Hepatocyte (in vitro differentiated cells): ENCODE measurements around the gene PAM. TPM values are rescaled to one million over a fixed set of nuclear protein-coding genes. Genes with fewer than 3 reads are reported as not detected.

Experiments
- DNase-seq: peaks from one replicate; pipeline ENCODE4 v3.0.0-alpha.2; 2016; ENCODE audit warnings: low spot score
- H2AFZ ChIP-seq: fragments of 200-600 bp; sonication (generic); 2 replicates; pipeline ENCODE4 v1.6.0; 2016; ENCODE audit warnings: antibody characterized with exemption, mild to moderate bottlenecking
- H3K27ac ChIP-seq: fragments of 200-600 bp; sonication (generic); 2 replicates; pipeline ENCODE4 v1.5.1; 2016; ENCODE audit warnings: mild to moderate bottlenecking
- H3K27me3 ChIP-seq: fragments of 200-600 bp; sonication (generic); 2 replicates; pipeline ENCODE4 v1.6.1; 2016
- H3K36me3 ChIP-seq: fragments of 200-600 bp; sonication (generic); replicated peaks from 2 replicates; pipeline ENCODE4 v1.5.1; 2016; ENCODE audit warnings: low read depth; ENCODE audit not compliant: insufficient read depth
- H3K4me1 ChIP-seq: fragments of 200-600 bp; sonication (generic); 2 replicates; pipeline ENCODE4 v1.5.1; 2016; ENCODE audit warnings: mild to moderate bottlenecking, moderate library complexity; ENCODE audit not compliant: insufficient read depth
- H3K4me2 ChIP-seq: fragments of 200-600 bp; sonication (generic); 2 replicates; pipeline ENCODE4 v1.6.0; 2016
- H3K4me3 ChIP-seq: fragments of 200-600 bp; sonication (generic); 2 replicates; pipeline ENCODE4 v1.5.1; 2016; ENCODE audit warnings: mild to moderate bottlenecking
- H3K79me2 ChIP-seq: fragments of 200-600 bp; sonication (generic); 2 replicates; pipeline ENCODE4 v1.6.0; 2017; ENCODE audit warnings: mild to moderate bottlenecking
- H3K9me2 ChIP-seq: fragments of 200-600 bp; sonication (generic); replicated peaks from 2 replicates; pipeline ENCODE4 v1.6.0; 2017; ENCODE audit warnings: mild to moderate bottlenecking; ENCODE audit not compliant: insufficient read depth
- H3K9me3 ChIP-seq: fragments of 200-600 bp; sonication (generic); 2 replicates; pipeline ENCODE4 v1.5.1; 2016; ENCODE audit warnings: low read depth, mild to moderate bottlenecking
- H4K20me1 ChIP-seq: fragments of 200-600 bp; sonication (generic); 2 replicates; pipeline ENCODE4 v1.6.0; 2016; ENCODE audit warnings: mild to moderate bottlenecking; ENCODE audit not compliant: insufficient read depth, poor library complexity, severe bottlenecking
- EZH2 ChIP-seq: fragments of 200-600 bp; sonication (generic); IDR thresholded peaks from 2 replicates; pipeline ENCODE4 v1.6.1; 2016; ENCODE audit warnings: antibody characterized with exemption, mild to moderate bottlenecking, borderline replicate concordance
- EZH2phosphoT487 ChIP-seq: fragments of 200-600 bp; sonication (generic); IDR thresholded peaks from one replicate; pipeline ENCODE4 v1.6.1; 2018; ENCODE audit warnings: antibody characterized with exemption, mild to moderate bottlenecking, low read depth, moderate library complexity; ENCODE audit not compliant: unreplicated experiment, severe bottlenecking
- WGBS: methylation state at CpG from one replicate; pipeline ENCODE4 v1.1.6; 2016; ENCODE audit warnings: low lambda C conversion rate; ENCODE audit errors: missing lambda C conversion rate; 5-methylcytosine and 5-hydroxymethylcytosine counted together
- polyA plus RNA-seq: library from polyadenylated mRNA; unstranded; fragments of >200 nt; fragmentation: Nextera tagmentation; extraction: Ambion mirVana; gene quantifications from 2 replicates; pipeline ENCODE4 v1.2.1, GENCODE V29; 2016
- total RNA-seq: library from RNA; depleted of rRNA; stranded (reverse); fragments of >200 nt; gene quantifications from 2 replicates; pipeline ENCODE4 v1.2.3, GENCODE V29; 2014
- TF ChIP-seq, protein P1 (sequence below): fragments of 200-600 bp; sonication (generic); IDR thresholded peaks from 2 replicates; pipeline ENCODE4 v1.5.1; 2016; ENCODE audit warnings: antibody characterized with exemption, mild to moderate bottlenecking; ENCODE audit not compliant: poor library complexity

The PAM gene
- total and polyA plus RNA-seq, 2 experiments from 2014 or later, result 118 to 158 TPM

DNA sequence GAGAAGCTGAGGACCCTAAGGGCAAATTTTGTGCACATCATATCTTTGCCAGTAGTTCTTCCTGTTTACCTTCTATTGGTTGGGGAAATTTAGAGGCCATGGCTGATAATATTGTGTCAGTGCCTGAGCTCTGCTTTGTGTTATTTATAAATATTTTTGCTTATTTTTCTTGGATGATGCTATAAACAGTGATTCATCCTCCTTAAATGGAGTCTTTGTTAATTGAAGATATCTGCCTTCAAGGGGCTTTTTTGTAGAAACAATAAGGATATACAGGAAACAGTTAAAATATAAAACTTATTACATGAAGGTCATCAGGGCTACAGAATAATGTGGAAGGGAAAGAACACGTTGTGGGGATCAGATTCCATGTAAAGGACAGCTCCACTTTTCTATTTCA, 78.0 kb downstream of the PAM start:
- WGBS, result 61% methylated on average over 1 of the region's 1 CpG
- H4K20me1 ChIP-seq, result no peaks in the 10 kb centered on the region
- no peak overlapping the region for H3K27ac ChIP-seq

DNA sequence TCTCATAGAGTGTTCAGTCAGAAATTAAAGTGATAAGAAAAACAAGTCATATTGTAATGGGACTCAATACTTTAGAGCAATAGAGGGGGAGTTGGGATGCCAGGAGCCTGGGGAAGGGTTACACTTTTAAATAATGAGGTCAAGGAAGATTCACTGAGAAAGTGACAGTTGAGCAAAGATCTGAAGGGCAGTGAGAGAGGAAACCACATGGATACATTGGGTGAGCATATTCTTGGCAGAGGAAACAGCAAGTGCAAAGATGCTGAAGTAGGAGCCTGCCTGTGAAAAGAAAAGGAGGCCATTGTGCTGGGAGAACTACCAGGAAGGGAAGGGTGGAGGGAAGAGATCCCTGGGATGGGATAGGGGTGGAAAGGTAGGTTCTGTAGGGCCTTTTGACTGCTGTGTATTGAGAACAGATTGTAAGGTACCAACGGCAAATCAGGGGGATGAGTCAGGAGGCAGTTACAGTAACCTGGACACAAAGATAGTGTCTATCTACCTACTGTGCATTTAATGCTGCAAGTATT, 79.4 kb downstream of the PAM start:
- Histone ChIP-seq H3K9me2 (no peaks in the 10 kb centered on the region), H3K9me3 (no peaks in the 10 kb centered on the region), H3K27me3 (no peaks in the 10 kb centered on the region), H2AFZ (no peak overlapping the region), H3K4me1 (no peaks in the 10 kb centered on the region), H3K79me2 (no peaks in the 10 kb centered on the region), H3K4me2 (no peak overlapping the region), H4K20me1 (no peaks in the 10 kb centered on the region), H3K4me3 (no peak overlapping the region), H3K36me3 (no peaks in the 10 kb centered on the region), H3K27ac (no peak overlapping the region)
- WGBS, result 94% methylated on average over 1 of the region's 1 CpG
- DNase-seq, result no peak
- TF ChIP-seq EZH2, result no peak
- no peak for TF ChIP-seq EZH2phosphoT487
- TF ChIP-seq, protein P1, sequence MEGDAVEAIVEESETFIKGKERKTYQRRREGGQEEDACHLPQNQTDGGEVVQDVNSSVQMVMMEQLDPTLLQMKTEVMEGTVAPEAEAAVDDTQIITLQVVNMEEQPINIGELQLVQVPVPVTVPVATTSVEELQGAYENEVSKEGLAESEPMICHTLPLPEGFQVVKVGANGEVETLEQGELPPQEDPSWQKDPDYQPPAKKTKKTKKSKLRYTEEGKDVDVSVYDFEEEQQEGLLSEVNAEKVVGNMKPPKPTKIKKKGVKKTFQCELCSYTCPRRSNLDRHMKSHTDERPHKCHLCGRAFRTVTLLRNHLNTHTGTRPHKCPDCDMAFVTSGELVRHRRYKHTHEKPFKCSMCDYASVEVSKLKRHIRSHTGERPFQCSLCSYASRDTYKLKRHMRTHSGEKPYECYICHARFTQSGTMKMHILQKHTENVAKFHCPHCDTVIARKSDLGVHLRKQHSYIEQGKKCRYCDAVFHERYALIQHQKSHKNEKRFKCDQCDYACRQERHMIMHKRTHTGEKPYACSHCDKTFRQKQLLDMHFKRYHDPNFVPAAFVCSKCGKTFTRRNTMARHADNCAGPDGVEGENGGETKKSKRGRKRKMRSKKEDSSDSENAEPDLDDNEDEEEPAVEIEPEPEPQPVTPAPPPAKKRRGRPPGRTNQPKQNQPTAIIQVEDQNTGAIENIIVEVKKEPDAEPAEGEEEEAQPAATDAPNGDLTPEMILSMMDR, result no peak

More for the DNA sequence above, 78.0 kb downstream of the PAM start:
- no peak overlapping the region for H2AFZ ChIP-seq
- TF ChIP-seq EZH2, result no peak
- TF ChIP-seq, protein P1, result no peak
- H3K9me3 ChIP-seq, result no peaks in the 10 kb centered on the region
- no peaks in the 10 kb centered on the region for H3K79me2 ChIP-seq
- no peak overlapping the region for H3K4me3 ChIP-seq
- no peaks in the 10 kb centered on the region for H3K27me3 ChIP-seq
- no peak for DNase-seq
- no peaks in the 10 kb centered on the region for H3K4me1 ChIP-seq
- H3K36me3 ChIP-seq, result no peaks in the 10 kb centered on the region
- H3K4me2 ChIP-seq, result no peak overlapping the region
- H3K9me2 ChIP-seq, result no peaks in the 10 kb centered on the region

GRCh38 chr5:102835717-102836116, 80.6 kb downstream of the PAM start:
- Histone ChIP-seq H4K20me1 (no peaks in the 10 kb centered on the region), H3K4me2 (no peak overlapping the region), H3K9me3 (no peaks in the 10 kb centered on the region), H3K4me1 (no peaks in the 10 kb centered on the region), H3K9me2 (no peaks in the 10 kb centered on the region), H3K27me3 (no peaks in the 10 kb centered on the region), H3K36me3 (no peaks in the 10 kb centered on the region), H2AFZ (no peak overlapping the region), H3K27ac (no peak overlapping the region), H3K4me3 (no peak overlapping the region), H3K79me2 (no peaks in the 10 kb centered on the region)
- 94% methylated on average over 2 of the region's 2 CpGs for WGBS
- TF ChIP-seq EZH2phosphoT487 (no peak), EZH2 (no peak)
- TF ChIP-seq, protein P1, result no peak
- no peak for DNase-seq

GRCh38 chr5:102841021-102841420, 85.9 kb downstream of the PAM start:
- TF ChIP-seq, protein P1, result no peak
- TF ChIP-seq EZH2 (no peak), EZH2phosphoT487 (no peak)
- no peaks in the 10 kb centered on the region for H3K9me2 ChIP-seq
- H3K79me2 ChIP-seq, result no peaks in the 10 kb centered on the region
- H3K27me3 ChIP-seq, result no peaks in the 10 kb centered on the region
- no peak for DNase-seq
- H4K20me1 ChIP-seq, result no peaks in the 10 kb centered on the region
- H2AFZ ChIP-seq, result no peak overlapping the region
- H3K27ac ChIP-seq, result no peak overlapping the region
- no peaks in the 10 kb centered on the region for H3K9me3 ChIP-seq
- no peak overlapping the region for H3K4me2 ChIP-seq
- no peak overlapping the region for H3K4me3 ChIP-seq
- H3K36me3 ChIP-seq, result no peaks in the 10 kb centered on the region
- no peaks in the 10 kb centered on the region for H3K4me1 ChIP-seq
